LNCAP (cell line): ENCODE data around the gene MKLN1.

Experiments used
- CTCF ChIP-seq: fragments of 450-650 bp; IDR thresholded peaks from 2 replicates; pipeline ENCODE4 v1.5.1; 2017; ENCODE audit warnings: mild to moderate bottlenecking

The MKLN1 gene

GRCh38 chr7:131292141-131292905 is 35.4 kb upstream of the MKLN1 start:
- TF ChIP-seq CTCF: no peak

- TF ChIP-seq CTCF: no peak
Measured at GRCh38 chr7:131293018-131293417, 34.7 kb upstream of the MKLN1 start.

- no peak for TF ChIP-seq CTCF
Measured at GRCh38 chr7:131294553-131294952, 33.1 kb upstream of the MKLN1 start.

- no peak for TF ChIP-seq CTCF
Measured at GRCh38 chr7:131298608-131298992, 29.1 kb upstream of the MKLN1 start.

GRCh38 chr7:131299074-131299473 is 28.6 kb upstream of the MKLN1 start:
- TF ChIP-seq CTCF: no peak

DNA sequence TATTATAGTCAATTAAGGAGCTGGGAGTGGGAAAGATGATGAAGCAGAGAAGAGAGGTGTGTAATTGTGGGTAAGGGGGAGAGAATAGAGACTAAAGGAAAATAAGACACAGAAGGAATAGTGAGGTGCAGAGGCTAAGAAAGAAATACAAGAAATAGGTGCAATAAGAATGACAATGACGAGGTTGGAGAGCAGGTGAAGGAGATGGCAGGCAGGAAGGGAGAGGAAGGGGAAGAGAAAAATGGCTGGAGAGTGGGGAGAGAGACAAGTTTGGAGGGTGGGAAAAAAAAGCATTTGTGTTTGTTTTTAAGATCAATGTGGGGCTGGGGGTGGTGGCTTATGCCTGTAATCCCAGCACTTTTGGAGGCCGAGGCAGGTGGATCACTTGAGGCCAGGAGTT is 27.6 kb upstream of the MKLN1 start:
- TF ChIP-seq CTCF: no peak

GRCh38 chr7:131300572-131301466 is 26.9 kb upstream of the MKLN1 start:
- TF ChIP-seq CTCF: no peak
